WI38 (cell line): ENCODE measurements around the gene ZNF609.
"Not testable (repeated sequence)": the region's sequence is repeated elsewhere in the genome, so short reads cannot be mapped to it uniquely, and the experiment has no call there.

Source experiments
- H3K4me3 ChIP-seq: 2 replicates; pipeline ENCODE4 v1.5.1; 2011; ENCODE audit warnings: low read depth, mild to moderate bottlenecking, control low read depth, low read length
- TF ChIP-seq, protein P1 (sequence below): IDR thresholded peaks from 2 replicates; pipeline ENCODE4 v1.5.1; 2012; ENCODE audit warnings: low read depth, mild to moderate bottlenecking, control low read depth, low read length

ZNF609 gene

DNA sequence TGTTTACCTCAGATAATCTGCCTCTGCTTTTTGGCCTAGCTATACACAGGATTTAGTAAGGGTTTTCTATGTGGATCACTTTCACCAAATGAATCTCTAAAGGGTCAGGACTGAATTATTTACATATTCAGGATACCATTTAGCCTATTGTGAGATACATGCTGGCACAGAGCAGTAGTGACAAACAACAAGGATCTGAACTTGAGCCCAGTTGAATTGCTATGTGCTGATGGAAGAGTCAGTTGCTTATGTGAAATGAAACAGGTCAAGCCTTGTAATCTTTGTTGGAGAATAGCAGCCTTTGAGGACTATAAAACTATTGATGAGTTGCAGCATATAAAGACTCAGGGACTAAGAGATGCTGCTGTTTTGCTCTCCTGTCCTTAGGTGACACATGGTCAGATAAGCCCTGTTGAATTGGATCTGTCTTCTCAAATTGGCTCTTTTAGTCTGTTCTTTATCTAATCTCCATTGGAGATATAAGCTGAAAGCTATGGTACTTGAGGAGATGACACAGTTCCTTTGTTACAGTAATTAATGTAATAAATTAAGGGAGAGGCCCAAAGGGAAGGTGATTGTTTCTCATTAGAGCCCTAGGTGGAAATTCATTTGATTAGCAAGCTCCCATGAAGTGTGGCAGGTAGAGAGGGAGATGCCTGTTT, 30.4 kb downstream of the ZNF609 start:
- TF ChIP-seq, protein P1, sequence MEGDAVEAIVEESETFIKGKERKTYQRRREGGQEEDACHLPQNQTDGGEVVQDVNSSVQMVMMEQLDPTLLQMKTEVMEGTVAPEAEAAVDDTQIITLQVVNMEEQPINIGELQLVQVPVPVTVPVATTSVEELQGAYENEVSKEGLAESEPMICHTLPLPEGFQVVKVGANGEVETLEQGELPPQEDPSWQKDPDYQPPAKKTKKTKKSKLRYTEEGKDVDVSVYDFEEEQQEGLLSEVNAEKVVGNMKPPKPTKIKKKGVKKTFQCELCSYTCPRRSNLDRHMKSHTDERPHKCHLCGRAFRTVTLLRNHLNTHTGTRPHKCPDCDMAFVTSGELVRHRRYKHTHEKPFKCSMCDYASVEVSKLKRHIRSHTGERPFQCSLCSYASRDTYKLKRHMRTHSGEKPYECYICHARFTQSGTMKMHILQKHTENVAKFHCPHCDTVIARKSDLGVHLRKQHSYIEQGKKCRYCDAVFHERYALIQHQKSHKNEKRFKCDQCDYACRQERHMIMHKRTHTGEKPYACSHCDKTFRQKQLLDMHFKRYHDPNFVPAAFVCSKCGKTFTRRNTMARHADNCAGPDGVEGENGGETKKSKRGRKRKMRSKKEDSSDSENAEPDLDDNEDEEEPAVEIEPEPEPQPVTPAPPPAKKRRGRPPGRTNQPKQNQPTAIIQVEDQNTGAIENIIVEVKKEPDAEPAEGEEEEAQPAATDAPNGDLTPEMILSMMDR: no peak
- no peak overlapping the region for H3K4me3 ChIP-seq

DNA sequence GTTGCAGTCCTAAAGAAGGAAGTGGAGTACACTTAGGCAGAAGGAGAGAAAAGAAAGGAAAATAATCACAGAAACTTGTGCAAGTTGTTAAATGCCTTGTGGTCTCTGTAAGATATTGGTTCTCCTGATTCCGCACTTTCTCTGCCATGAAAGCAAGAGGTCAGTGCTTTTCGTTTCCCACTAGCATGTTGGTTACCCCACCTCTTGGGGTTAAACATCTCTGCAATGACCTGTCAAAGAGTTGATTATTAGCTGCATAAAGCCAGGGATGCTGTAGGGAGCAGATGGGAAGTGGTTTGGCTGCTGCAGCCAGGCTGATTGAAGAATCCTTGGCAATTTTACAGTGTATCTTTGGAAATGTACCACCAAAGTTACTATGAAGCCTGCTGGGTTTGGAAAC, 33.3 kb downstream of the ZNF609 start:
- no peak overlapping the region for H3K4me3 ChIP-seq
- TF ChIP-seq, protein P1: no peak

DNA sequence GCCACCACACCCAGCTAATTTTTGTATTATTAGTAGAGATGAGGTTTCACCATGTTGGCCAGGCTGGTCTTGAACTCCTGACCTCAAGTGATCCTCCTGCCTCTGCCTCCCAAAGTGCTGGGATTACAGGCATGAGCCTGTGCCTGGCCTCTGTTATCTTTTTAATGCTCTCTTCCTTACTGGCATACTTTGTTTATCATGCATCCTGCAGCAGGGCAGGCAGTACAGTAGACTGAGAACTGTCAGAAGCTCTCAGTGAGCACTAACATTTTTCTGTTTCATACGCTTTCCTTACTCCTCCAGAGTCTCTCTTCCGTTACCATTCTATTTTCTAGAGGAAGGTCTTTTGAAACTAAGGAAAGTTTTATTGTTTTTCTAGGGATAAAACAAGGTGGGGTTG, 35.6 kb downstream of the ZNF609 start:
- H3K4me3 ChIP-seq: not testable (repeated sequence)

DNA sequence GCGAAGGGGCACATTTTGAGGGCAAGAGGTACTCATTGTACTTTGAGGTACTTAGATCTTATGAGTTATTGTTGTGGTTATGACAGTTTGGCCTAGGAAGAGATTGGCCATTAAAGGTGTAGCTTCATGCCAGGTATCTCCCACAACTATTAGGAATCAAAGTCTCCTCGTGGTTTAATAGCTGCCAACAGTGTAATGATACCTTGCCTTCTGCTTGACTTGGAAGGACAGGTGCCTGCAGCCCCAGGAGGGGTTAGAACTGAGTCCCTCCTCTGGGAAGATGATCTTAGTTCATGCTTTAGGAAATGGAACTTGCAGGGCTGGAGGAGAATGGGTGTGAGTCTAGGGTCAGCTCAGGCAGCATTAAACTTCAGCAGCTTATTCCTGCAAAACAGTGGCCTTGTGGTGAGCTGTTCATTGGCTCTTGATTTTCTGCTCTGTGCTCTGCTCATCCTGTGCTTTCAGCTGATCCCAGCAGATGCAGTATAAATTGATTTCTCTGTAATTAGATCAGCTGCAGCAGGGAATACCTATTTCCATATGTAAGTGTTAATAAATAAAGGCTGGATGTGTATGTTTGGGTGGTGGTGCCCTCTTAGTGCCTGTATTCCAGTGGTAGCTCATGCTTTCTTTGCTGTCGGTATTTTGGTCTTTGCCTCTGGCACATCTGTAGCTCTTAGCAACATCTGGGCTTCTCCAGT, 40.5 kb downstream of the ZNF609 start:
- H3K4me3 ChIP-seq: no peak overlapping the region
- TF ChIP-seq, protein P1: no peak

DNA sequence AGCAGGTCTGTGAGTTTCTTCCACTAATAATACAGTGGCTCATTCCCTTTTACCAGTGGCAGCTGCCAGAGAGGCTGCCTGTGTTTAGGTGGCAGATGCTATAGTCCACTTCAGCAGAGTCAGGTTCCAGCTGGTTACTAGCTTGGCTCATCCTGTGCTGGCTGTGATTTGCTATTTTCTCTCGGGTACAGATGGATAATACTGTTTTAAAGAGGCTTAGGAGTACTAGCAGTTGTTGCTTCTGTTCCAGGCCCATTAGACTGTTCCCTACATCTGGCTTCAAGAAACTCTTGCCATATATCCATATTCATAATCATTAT, 41.0 kb downstream of the ZNF609 start:
- TF ChIP-seq, protein P1: no peak
- H3K4me3 ChIP-seq: no peak overlapping the region

DNA sequence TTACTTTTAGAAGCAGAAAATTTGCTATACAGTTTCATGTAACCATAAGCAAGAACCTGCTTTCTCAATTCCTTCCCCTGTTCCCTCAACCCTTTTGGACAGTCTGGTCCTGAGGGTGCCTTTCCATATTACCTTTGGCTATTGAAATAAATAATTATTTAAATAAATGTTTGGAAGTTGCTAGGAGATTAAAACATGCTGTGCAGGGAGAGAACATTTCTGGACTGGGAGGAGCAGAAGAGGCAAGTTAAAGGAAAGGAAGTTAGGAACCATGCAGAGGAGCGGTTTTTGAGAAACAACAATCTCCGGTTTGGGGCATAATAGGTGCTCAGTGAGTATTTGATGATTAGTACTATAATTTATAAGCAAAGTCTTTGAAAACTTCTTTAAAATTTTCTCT, 41.8 kb downstream of the ZNF609 start:
- TF ChIP-seq, protein P1: no peak

DNA sequence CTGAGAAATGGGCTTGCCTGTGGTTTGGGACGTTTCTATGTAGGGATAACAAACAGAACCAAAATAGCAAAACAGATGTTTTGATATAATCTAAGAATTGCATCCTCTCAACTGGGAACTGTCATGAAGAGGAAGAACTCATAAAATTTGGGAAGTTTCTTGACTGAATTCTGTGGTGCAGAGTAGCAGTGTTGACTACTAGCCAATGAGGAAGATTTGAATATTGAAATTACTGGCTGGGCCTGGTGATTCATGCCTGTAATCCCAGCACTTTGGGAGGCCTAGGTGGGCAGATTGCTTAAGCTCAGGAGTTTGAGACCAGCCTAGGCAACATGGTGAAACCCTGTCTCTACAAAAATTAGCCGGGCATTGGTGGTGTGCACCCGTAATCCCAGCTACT, 42.2 kb downstream of the ZNF609 start:
- no peak overlapping the region for H3K4me3 ChIP-seq
- TF ChIP-seq, protein P1: no peak

More for the DNA sequence above, 41.8 kb downstream of the ZNF609 start:
- no peak overlapping the region for H3K4me3 ChIP-seq
